H9 (cell line): ENCODE results near the gene LRSAM1. TPM values are rescaled to one million over a fixed set of nuclear protein-coding genes. Genes with fewer than 3 reads are reported as not detected.

Source experiments
- DNase-seq: peaks from one replicate; pipeline ENCODE4 v3.0.0-alpha.2; 2017
- H2AFZ ChIP-seq: one replicate; pipeline ENCODE4 v1.6.1; 2013; ENCODE audit warnings: mild to moderate bottlenecking, low read length, control low read depth, moderate library complexity
- H2AK5ac ChIP-seq: 2 replicates; pipeline ENCODE4 v1.6.1; 2013; ENCODE audit warnings: low read length, control low read depth, mixed read lengths; ENCODE audit not compliant: insufficient read length
- H2BK120ac ChIP-seq: one replicate; pipeline ENCODE4 v1.6.1; 2013; ENCODE audit warnings: low read depth, mild to moderate bottlenecking, low read length, control low read depth, inconsistent platforms; ENCODE audit not compliant: poor library complexity, severe bottlenecking
- H2BK12ac ChIP-seq: 2 replicates; pipeline ENCODE4 v1.6.1; 2013; ENCODE audit warnings: low read length, control low read depth, mixed read lengths, low read depth; ENCODE audit not compliant: insufficient read length
- H2BK15ac ChIP-seq: 2 replicates; pipeline ENCODE4 v1.6.1; 2013; ENCODE audit warnings: low read depth, low read length, control low read depth
- H2BK20ac ChIP-seq: one replicate; pipeline ENCODE4 v1.6.1; 2013; ENCODE audit warnings: low read depth, mild to moderate bottlenecking, low read length, control low read depth, inconsistent platforms; ENCODE audit not compliant: poor library complexity, severe bottlenecking
- H2BK5ac ChIP-seq: 2 replicates; pipeline ENCODE4 v1.6.1; 2013; ENCODE audit warnings: low read length, control low read depth, mixed read lengths; ENCODE audit not compliant: insufficient read length
- H3K14ac ChIP-seq: 2 replicates; pipeline ENCODE4 v1.6.1; 2013; ENCODE audit warnings: low read length, control low read depth; ENCODE audit not compliant: insufficient read depth
- H3K18ac ChIP-seq: 2 replicates; pipeline ENCODE4 v1.6.1; 2013; ENCODE audit warnings: low read depth, mild to moderate bottlenecking, mixed read lengths, low read length, control low read depth; ENCODE audit not compliant: insufficient read length
- H3K23ac ChIP-seq: 2 replicates; pipeline ENCODE4 v1.6.1; 2013; ENCODE audit warnings: low read length, control low read depth, mixed read lengths, low read depth; ENCODE audit not compliant: insufficient read length
- H3K23me2 ChIP-seq: 2 replicates; pipeline ENCODE4 v1.6.1; 2013; ENCODE audit warnings: low read depth, mild to moderate bottlenecking, mixed read lengths, low read length, control low read depth; ENCODE audit not compliant: insufficient read length, poor library complexity, severe bottlenecking
- H3K27ac ChIP-seq: 2 replicates; pipeline ENCODE4 v1.5.1; 2013; ENCODE audit warnings: low read length, control low read depth, mixed read lengths, low read depth; ENCODE audit not compliant: insufficient read length
- H3K27me3 ChIP-seq: 2 replicates; pipeline ENCODE4 v1.6.1; 2013; ENCODE audit warnings: low read length, control low read depth, inconsistent platforms; ENCODE audit not compliant: insufficient read depth
- H3K4ac ChIP-seq: 2 replicates; pipeline ENCODE4 v1.6.1; 2013; ENCODE audit warnings: low read depth, mild to moderate bottlenecking, control low read depth, inconsistent platforms, low read length, moderate library complexity
- H3K4me1 ChIP-seq: 2 replicates; pipeline ENCODE4 v1.6.1; 2013; ENCODE audit warnings: low read length, control low read depth, inconsistent platforms; ENCODE audit not compliant: insufficient read depth
- H3K4me2 ChIP-seq: 2 replicates; pipeline ENCODE4 v1.6.1; 2013; ENCODE audit warnings: low read length, control low read depth, mixed read lengths; ENCODE audit not compliant: insufficient read length, insufficient read depth
- H3K56ac ChIP-seq: 2 replicates; pipeline ENCODE4 v1.6.1; 2013; ENCODE audit warnings: low read depth, mild to moderate bottlenecking, mixed read lengths, low read length, control low read depth; ENCODE audit not compliant: insufficient read length
- H3K79me1 ChIP-seq: 2 replicates; pipeline ENCODE4 v1.6.1; 2013; ENCODE audit warnings: low read depth, mild to moderate bottlenecking, moderate library complexity, low read length, control low read depth, inconsistent platforms; ENCODE audit not compliant: insufficient read depth, poor library complexity, severe bottlenecking
- H3K79me2 ChIP-seq: 2 replicates; pipeline ENCODE4 v1.6.1; 2013; ENCODE audit warnings: low read length, control low read depth, inconsistent platforms; ENCODE audit not compliant: insufficient read depth
- H3K9ac ChIP-seq: 2 replicates; pipeline ENCODE4 v1.6.1; 2013; ENCODE audit warnings: low read length, control low read depth, mixed read lengths; ENCODE audit not compliant: insufficient read length; ENCODE audit errors: extremely low read depth
- H3K9me3 ChIP-seq: one replicate; pipeline ENCODE4 v1.6.1; 2013; ENCODE audit warnings: low read depth, low read length, inconsistent platforms; ENCODE audit not compliant: control insufficient read depth
- H3T11ph ChIP-seq: one replicate; pipeline ENCODE4 v1.6.1; 2013; ENCODE audit warnings: mild to moderate bottlenecking, low read length, control low read depth, inconsistent platforms
- H4K20me1 ChIP-seq: one replicate; pipeline ENCODE4 v1.6.1; 2013; ENCODE audit not compliant: control insufficient read depth, insufficient read length, insufficient read depth
- H4K5ac ChIP-seq: 2 replicates; pipeline ENCODE4 v1.6.1; 2013; ENCODE audit warnings: low read depth, mild to moderate bottlenecking, mixed read lengths, low read length, control low read depth; ENCODE audit not compliant: insufficient read length
- H4K8ac ChIP-seq: replicated peaks from 2 replicates; pipeline ENCODE4 v1.6.1; 2013; ENCODE audit warnings: low read length, control low read depth, mixed read lengths, low read depth; ENCODE audit not compliant: insufficient read length
- H4K91ac ChIP-seq: 2 replicates; pipeline ENCODE4 v1.6.1; 2013; ENCODE audit warnings: low read depth, mild to moderate bottlenecking, moderate library complexity, mixed read lengths, low read length, control low read depth; ENCODE audit not compliant: insufficient read length
- H3K27ac Mint-ChIP-seq, 3 experiments: 2 replicates in 2 of 3; 3 replicates in 1 of 3; pipeline ENCODE4 v1.8.0; 2020 to 2021; ENCODE audit warnings: mixed read lengths in 3 of 3, mild to moderate bottlenecking in 1 of 3, moderate library complexity in 1 of 3
- H3K27me3 Mint-ChIP-seq: 2 replicates; pipeline ENCODE4 v1.8.0; 2021; ENCODE audit warnings: low read depth, mild to moderate bottlenecking, moderate library complexity, mixed read lengths
- H3K36me3 Mint-ChIP-seq, 3 experiments: 2 replicates in 2 of 3; 3 replicates in 1 of 3; pipeline ENCODE4 v1.8.0; 2020 to 2021; ENCODE audit warnings: low read depth in 3 of 3, mixed read lengths in 3 of 3; ENCODE audit not compliant: insufficient read depth in 1 of 3
- H3K4me1 Mint-ChIP-seq, 2 experiments: 2 replicates each; pipeline ENCODE4 v1.8.0; 2020; ENCODE audit warnings: mixed read lengths in 2 of 2
- H3K4me3 Mint-ChIP-seq, 2 experiments: 2 replicates in 1 of 2; 3 replicates in 1 of 2; pipeline ENCODE4 v1.8.0; 2020 to 2021; ENCODE audit warnings: mild to moderate bottlenecking in 2 of 2, mixed read lengths in 2 of 2, moderate library complexity in 1 of 2
- H3K9me3 Mint-ChIP-seq, 2 experiments: 2 replicates in 1 of 2; 3 replicates in 1 of 2; pipeline ENCODE4 v1.8.0; 2020; ENCODE audit warnings: mild to moderate bottlenecking in 2 of 2, mixed read lengths in 2 of 2, moderate library complexity in 1 of 2
- WGBS: extraction: QIAGEN DNeasy Blood & Tissue Kit; methylation state at CpG from one replicate; pipeline ENCODE4 v1.1.7; 2013; ENCODE audit warnings: missing lambda C conversion rate, low lambda C conversion rate, mixed read lengths; ENCODE audit not compliant: insufficient read length; ENCODE audit errors: extremely low coverage; 5-methylcytosine and 5-hydroxymethylcytosine counted together
- total RNA-seq: library from RNA; stranded (reverse); gene quantifications from 2 replicates; pipeline ENCODE4 v1.2.1, GENCODE V29; 2021
- TF ChIP-seq, protein P1 (sequence below): fragments of 200-600 bp; sonication (generic); conservative IDR thresholded peaks from 3 replicates; pipeline ENCODE4 v1.8.0; 2021; ENCODE audit warnings: antibody characterized with exemption, mild to moderate bottlenecking

The LRSAM1 gene
- total RNA-seq, 1 experiment from 2014 or later: 16.2 TPM

DNA sequence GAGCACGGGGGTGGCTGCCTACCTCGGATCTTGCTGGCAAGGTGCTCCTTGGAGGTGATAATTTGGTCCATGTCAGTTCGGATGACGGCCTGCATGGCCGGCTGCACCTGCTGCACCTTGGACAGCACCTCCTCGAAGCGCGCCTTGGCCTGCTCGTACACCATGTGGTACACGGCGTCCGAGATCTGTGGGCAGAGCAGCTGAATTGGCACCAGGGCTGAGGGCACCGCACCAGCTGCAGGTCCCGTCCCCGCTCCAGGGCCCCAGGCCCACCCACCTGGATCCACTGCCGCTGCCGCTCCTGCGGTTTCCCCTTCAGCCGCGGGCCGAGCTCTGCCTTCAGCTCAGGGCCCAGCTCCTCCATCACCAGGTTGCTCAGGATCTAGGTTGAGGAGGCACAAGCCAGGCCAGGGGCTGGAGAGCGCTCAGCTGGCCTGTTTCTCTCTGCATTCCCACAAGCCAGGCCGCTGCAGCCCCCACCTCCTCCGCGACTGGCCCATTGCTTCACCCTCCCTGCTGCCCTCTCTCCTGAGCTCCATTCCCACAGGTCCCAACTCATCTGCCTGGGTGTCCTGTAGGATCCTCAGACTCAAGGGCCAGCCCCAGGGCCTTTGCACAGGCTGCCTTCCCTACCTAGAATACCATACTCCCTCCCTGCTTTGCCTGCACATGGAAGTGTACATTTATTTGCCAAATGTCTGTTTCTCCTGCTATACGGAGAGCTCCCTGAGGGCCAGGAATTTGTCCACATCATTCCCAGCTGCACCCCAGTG is 65.7 kb downstream of the LRSAM1 start:
- no CpG with 5 or more reads among the region's 26 CpGs for WGBS
- Mint-ChIP-seq H3K36me3 (peaks cover 17 to 50% (median 19%) of the 10 kb centered on the region in 3 experiments; a peak in 5 of 7 replicates), H3K9me3 (no peaks in the 10 kb centered on the region), H3K4me1 (peaks cover 7 to 9% of the 10 kb centered on the region in 2 experiments), H3K27ac (peak overlapping the region in 2 of 3 experiments; percentile 39 to 76; a peak in 2 of 7 replicates), H3K27me3 (no peaks in the 10 kb centered on the region), H3K4me3 (no peak overlapping the region)
- no peaks in the 10 kb centered on the region for H3K9me3 ChIP-seq
- no peaks in the 10 kb centered on the region for H3K27me3 ChIP-seq
- H2BK120ac ChIP-seq: no peak overlapping the region
- H3K18ac ChIP-seq: no peak overlapping the region
- DNase-seq: no peak
- H3K23me2 ChIP-seq: no peaks in the 10 kb centered on the region
- no peak overlapping the region for H3K4ac ChIP-seq
- H2BK20ac ChIP-seq: no peak overlapping the region
- no peak overlapping the region for H2BK15ac ChIP-seq
- H3K4me1 ChIP-seq: peaks cover 2% of the 10 kb centered on the region; the same call in 1 of the 2 replicates
- H3K79me1 ChIP-seq: no peaks in the 10 kb centered on the region
- TF ChIP-seq, protein P1, sequence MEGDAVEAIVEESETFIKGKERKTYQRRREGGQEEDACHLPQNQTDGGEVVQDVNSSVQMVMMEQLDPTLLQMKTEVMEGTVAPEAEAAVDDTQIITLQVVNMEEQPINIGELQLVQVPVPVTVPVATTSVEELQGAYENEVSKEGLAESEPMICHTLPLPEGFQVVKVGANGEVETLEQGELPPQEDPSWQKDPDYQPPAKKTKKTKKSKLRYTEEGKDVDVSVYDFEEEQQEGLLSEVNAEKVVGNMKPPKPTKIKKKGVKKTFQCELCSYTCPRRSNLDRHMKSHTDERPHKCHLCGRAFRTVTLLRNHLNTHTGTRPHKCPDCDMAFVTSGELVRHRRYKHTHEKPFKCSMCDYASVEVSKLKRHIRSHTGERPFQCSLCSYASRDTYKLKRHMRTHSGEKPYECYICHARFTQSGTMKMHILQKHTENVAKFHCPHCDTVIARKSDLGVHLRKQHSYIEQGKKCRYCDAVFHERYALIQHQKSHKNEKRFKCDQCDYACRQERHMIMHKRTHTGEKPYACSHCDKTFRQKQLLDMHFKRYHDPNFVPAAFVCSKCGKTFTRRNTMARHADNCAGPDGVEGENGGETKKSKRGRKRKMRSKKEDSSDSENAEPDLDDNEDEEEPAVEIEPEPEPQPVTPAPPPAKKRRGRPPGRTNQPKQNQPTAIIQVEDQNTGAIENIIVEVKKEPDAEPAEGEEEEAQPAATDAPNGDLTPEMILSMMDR: no peak
- H4K20me1 ChIP-seq: no peaks in the 10 kb centered on the region
- no peak overlapping the region for H2BK12ac ChIP-seq
- H2AFZ ChIP-seq: no peak overlapping the region
- no peaks in the 10 kb centered on the region for H3K79me2 ChIP-seq
- H3K56ac ChIP-seq: no peak overlapping the region
- H3K4me2 ChIP-seq: no peak overlapping the region
- H2AK5ac ChIP-seq: no peak overlapping the region
- H3K23ac ChIP-seq: no peak overlapping the region
- H4K8ac ChIP-seq: no peak overlapping the region
- no peak overlapping the region for H3K27ac ChIP-seq
- H4K91ac ChIP-seq: no peak overlapping the region
- H3K9ac ChIP-seq: no peak overlapping the region
- no peak overlapping the region for H3K14ac ChIP-seq
- no peak overlapping the region for H2BK5ac ChIP-seq
- H4K5ac ChIP-seq: no peak overlapping the region
- no peak overlapping the region for H3T11ph ChIP-seq
